Neuron (in vitro differentiated cells): ENCODE measurements around the gene STUB1.
A peak's percentile ranks its signal among the peaks of the same experiment; 100 is the strongest.

ENCODE experiments used
- H2AFZ ChIP-seq: one replicate; pipeline ENCODE4 v1.6.1; 2013; ENCODE audit warnings: low read depth, mild to moderate bottlenecking, inconsistent platforms, low read length, moderate library complexity
- H3K27me3 ChIP-seq: one replicate; pipeline ENCODE4 v1.6.1; 2013; ENCODE audit warnings: low read length; ENCODE audit not compliant: insufficient read depth
- H3K36me3 ChIP-seq: one replicate; pipeline ENCODE4 v1.6.1; 2013; ENCODE audit warnings: low read length; ENCODE audit not compliant: insufficient read depth
- H3K4me1 ChIP-seq: one replicate; pipeline ENCODE4 v1.6.1; 2013; ENCODE audit warnings: low read length; ENCODE audit not compliant: insufficient read depth
- H3K4me3 ChIP-seq: 2 replicates; pipeline ENCODE4 v1.5.1; 2013; ENCODE audit warnings: mild to moderate bottlenecking, low read length, moderate library complexity
- H3K9me3 ChIP-seq: one replicate; pipeline ENCODE4 v1.6.1; 2013; ENCODE audit warnings: low read length

The STUB1 gene

DNA sequence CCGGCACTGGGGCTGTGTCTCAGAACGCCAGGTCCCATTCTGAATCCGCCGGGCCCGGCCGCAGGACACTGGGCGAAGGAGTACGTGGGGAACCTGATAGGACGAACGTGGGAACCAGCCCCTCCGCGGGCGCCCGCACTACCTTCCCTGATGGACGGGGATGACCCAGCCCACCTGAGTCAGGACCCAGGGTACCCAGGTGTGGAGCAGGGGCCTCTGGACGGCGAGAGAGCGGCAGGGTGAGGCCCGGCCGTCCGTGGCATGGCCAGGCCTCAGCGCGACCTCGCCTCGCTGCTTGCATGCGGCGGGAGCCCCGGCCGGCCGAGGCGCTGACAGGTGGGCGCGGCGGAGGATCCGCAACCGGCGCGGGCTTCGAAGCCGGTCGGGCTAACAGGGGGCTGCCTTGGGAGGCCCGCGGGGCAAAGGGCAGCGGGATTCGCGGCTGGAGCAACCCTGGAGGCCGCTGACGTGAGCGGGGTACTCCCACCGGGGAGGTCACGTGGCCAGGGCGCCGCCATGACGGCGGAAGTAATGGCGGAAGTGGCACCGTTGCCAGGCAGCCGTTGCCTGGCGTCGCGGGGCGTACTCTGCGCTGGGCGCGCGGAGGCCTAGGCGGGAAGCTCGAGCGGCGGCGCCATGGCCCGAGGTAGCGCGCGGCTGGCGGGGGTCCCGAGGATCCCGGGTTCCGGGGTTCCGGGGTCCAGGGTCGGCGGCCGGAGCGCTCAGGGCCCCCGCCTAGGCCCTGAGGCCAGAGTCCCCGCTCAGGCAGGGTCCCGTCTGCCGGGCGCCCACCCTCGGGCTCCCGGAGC lies 31.2 kb upstream of the STUB1 start, which contains the start of gene WDR90:
WDR90 (plus strand) TSS at position 585 of the 809 bp plus-strand sequence; CDS start at position 637, 52 bp downstream.
- Histone ChIP-seq H3K27me3 (no peaks in the 10 kb centered on the region), H3K9me3 (no peaks in the 10 kb centered on the region), H3K4me3 (peak within 1 kb of the TSS; percentile 95), H2AFZ (peak within 1 kb of the TSS; percentile 82), H3K4me1 (peaks cover 17% of the 10 kb centered on the region), H3K36me3 (peaks cover 13% of the 10 kb centered on the region)

DNA sequence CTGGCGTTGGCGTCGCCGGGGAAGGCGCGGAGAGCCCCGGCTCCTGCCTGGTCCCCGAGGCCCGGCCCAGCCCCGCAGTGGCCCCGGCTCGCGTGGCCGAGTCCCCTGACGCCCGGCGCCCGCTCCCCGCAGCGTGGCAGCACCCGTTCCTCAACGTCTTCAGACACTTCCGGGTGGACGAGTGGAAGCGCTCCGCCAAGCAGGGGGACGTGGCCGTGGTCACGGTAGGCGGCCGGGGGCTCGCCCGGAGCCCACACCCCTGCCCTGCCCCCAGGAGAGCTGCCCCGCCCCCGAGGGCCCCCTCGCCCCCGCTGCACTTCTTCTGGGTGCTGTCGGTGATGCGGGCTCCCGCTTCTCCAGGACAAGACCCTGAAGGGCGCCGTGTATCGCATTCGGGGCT lies 30.6 kb upstream of the STUB1 start:
- no peak overlapping the region for H2AFZ ChIP-seq
- H3K27me3 ChIP-seq = no peaks in the 10 kb centered on the region
- peak overlapping the region; percentile 95 for H3K4me3 ChIP-seq
- peaks cover 17% of the 10 kb centered on the region for H3K4me1 ChIP-seq
- no peaks in the 10 kb centered on the region for H3K9me3 ChIP-seq
- H3K36me3 ChIP-seq = peaks cover 15% of the 10 kb centered on the region

DNA sequence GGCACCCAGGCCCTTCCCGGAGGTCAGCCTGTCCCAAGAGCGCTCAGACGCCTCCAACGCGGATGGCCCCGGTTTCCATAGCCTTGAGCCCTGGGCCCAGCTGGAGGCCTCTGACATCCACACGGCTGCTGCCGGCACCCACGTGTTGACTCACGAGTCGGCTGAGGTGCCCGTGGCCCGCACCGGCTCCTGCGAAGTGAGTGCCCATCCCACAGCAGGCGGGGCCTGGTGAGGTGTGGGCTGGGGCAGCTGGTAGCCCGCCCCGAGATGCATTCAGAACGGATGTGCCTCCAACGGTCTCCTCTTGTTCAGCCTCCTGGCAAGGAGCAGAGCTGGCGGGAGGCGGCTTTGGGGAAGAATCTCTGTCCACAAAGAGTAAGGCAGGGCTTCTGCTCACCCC lies 28.4 kb upstream of the STUB1 start:
- no peak overlapping the region for H2AFZ ChIP-seq
- H3K4me3 ChIP-seq = no peak overlapping the region
- peaks cover 17% of the 10 kb centered on the region for H3K4me1 ChIP-seq
- no peaks in the 10 kb centered on the region for H3K9me3 ChIP-seq
- H3K36me3 ChIP-seq = peaks cover 27% of the 10 kb centered on the region
- H3K27me3 ChIP-seq = no peaks in the 10 kb centered on the region

DNA sequence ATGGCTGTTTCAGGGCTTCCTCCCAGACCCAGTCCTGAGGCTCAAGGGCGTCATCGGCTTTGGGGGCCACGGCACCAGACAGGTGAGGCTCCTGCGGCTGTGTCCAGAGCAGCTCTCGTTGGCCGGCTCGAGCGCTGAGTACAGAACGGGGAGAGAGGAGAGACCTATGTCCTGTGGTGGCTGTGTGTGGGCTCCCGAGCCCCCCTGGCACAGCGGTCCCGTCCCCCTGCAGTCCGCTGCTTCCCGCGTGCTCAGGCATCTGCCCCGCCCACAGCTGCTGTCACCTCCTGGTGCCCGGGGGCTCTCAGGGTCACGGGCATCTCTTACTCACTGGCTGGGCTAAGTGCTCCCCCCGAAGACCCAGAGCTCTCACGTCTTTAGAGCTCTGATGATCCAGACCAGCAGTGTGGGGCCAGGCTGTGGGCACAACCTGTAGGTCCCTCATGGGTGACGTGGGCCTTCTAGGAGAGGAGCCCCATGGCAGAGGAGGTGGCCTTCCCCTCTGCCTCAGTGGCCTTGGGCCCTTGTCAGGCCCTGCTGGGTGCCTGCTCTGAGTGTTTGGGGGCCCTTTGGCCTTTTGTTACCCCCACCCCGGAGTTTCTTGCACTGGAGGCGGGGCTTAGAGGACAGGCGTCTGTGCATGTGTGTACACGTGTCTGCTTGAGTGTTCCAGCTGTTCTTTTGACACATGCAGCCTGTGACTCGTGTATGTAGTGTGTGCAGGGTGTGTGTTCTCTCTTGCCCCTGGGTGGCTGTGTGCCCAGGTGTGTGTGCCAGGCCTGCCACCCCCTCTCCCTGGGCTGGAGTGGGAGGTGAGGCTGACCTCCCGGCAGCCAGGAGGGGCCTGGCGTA lies 27.5 kb upstream of the STUB1 start:
- no peaks in the 10 kb centered on the region for H3K27me3 ChIP-seq
- H3K4me3 ChIP-seq = no peak overlapping the region
- H3K36me3 ChIP-seq = peaks cover 33% of the 10 kb centered on the region
- H3K4me1 ChIP-seq = peaks cover 17% of the 10 kb centered on the region
- no peak overlapping the region for H2AFZ ChIP-seq
- H3K9me3 ChIP-seq = no peaks in the 10 kb centered on the region

DNA sequence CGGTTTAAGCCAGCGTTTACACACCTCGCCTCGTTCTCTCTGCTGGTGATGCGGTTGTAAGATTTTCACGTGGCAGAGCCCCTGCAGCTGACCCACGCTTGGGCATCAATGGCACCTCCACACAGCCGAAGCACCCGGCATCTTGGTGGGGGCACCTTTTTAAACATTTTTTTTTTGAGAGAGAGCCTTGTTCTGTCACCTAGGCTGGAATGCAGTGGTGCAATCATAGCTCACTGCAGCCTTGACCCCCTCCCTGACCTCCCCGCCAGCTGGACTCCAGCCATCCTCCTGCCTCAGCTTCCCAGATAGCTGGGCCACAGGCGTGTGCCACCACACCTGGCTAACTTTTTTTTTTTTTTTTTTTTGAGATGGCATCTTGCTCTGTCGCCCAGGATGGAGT lies 26.2 kb upstream of the STUB1 start:
- H3K4me1 ChIP-seq = peaks cover 8% of the 10 kb centered on the region
- H3K36me3 ChIP-seq = peaks cover 47% of the 10 kb centered on the region
- H2AFZ ChIP-seq = no peak overlapping the region
- no peaks in the 10 kb centered on the region for H3K27me3 ChIP-seq
- no peak overlapping the region for H3K4me3 ChIP-seq
- no peaks in the 10 kb centered on the region for H3K9me3 ChIP-seq

DNA sequence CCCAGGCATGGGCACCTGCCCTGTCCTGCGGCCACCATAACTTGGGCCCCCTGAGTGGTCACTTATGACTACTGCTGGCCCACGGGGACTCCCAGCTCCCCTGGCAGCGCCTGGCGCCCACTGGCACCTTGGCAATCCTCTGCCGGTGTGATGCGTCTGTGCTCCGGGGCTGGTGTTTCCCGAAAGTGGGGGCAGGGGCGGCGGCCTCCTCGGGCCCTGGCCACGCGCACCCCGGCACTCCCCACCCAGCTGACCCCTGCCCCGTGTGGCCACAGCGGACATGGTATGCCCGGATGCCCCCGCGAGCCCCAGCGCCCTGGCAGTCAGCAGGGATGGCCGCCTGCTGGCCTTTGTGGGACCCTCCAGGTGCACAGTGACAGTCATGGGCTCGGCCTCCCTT lies 22.7 kb upstream of the STUB1 start:
- Histone ChIP-seq H3K27me3 (no peaks in the 10 kb centered on the region), H3K4me3 (no peak overlapping the region), H3K4me1 (peaks cover 2% of the 10 kb centered on the region), H3K9me3 (no peaks in the 10 kb centered on the region), H3K36me3 (peaks cover 54% of the 10 kb centered on the region), H2AFZ (no peak overlapping the region)

DNA sequence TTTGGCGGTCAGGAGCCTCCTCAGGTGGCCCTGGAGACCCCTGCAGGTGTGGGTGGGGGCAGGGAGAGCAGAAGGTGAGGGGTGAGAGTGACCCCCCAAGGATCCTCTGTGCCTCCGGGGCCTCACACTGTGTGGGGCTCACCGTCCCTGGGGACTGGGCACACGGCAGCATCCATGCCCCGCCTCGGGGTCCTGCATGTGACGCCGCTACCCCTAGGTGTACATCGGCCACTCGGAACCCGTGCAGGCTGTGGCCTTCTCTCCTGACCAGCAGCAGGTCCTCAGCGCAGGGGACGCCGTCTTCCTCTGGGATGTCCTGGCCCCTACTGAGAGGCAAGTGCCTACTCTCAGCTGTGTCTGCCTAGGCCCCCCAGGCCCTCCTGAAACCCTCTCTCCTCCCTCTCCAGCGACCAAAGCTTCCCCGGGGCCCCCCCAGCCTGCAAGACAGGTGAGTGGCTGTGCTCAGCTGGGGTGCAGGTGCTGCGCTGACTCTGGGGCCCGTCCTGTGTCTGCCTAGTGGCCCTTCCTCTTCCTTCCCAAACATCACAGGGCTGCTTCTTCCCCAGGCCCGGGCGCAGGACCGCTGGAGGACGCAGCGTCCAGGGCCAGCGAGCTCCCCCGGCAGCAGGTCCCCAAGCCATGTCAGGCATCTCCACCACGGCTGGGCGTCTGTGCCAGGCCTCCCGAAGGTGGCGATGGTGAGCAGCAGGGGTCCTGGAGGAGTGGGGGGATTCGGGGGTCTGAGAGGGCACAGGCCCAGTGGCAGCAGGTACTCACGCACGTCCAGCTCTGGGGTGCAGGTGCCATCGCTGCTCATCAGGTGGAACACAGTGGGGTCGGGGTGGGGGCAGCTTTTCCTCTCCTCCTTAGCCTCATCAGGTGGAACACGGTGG lies 21.3 kb upstream of the STUB1 start:
- Histone ChIP-seq H3K27me3 (no peaks in the 10 kb centered on the region), H3K9me3 (no peaks in the 10 kb centered on the region), H3K36me3 (peaks cover 50% of the 10 kb centered on the region), H3K4me1 (peaks cover 2% of the 10 kb centered on the region), H3K4me3 (no peak overlapping the region), H2AFZ (no peak overlapping the region)

DNA sequence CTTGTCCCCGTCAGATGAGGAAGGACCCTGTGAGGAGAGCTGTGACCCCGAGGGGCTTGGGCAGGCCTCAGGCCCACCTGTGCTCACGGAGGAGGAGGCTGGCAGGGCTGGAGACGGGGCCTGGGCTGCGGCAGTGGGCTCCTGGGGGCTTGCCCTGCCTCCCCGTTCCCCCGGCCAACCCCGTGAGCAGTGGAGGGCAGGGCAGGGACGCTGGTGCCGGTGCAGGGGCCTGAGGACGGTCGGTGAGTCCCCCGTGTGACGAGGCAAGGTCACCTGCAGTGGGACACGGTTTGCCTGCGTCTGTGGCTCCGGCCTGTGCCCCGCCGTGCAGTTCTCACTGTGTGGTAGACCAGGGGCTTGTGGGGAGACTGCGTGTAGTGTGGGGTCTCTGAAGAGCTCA lies 20.6 kb upstream of the STUB1 start:
- H3K4me1 ChIP-seq = peaks cover 2% of the 10 kb centered on the region
- H2AFZ ChIP-seq = no peak overlapping the region
- H3K36me3 ChIP-seq = peaks cover 49% of the 10 kb centered on the region
- H3K9me3 ChIP-seq = no peaks in the 10 kb centered on the region
- no peaks in the 10 kb centered on the region for H3K27me3 ChIP-seq
- H3K4me3 ChIP-seq = no peak overlapping the region

DNA sequence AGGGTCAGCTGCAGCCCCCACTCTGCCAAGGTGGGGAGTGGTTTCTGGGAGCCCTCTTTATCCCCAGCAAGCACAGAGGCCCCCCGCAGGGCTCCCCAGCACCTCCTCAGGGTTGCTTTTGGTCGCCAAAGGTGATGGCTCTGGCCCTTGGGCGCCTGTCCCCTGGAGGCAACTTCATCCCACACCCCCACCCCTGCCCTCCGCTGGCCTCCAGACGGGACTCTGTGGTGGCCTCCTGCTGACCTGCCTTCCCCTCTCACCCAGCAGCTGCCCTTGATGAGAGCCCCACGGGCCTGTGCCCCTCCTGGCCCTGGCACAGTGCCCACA lies 20.1 kb upstream of the STUB1 start:
- H3K4me3 ChIP-seq = no peak overlapping the region
- H3K9me3 ChIP-seq = no peaks in the 10 kb centered on the region
- peaks cover 2% of the 10 kb centered on the region for H3K4me1 ChIP-seq
- H2AFZ ChIP-seq = no peak overlapping the region
- no peaks in the 10 kb centered on the region for H3K27me3 ChIP-seq
- H3K36me3 ChIP-seq = peaks cover 47% of the 10 kb centered on the region

DNA sequence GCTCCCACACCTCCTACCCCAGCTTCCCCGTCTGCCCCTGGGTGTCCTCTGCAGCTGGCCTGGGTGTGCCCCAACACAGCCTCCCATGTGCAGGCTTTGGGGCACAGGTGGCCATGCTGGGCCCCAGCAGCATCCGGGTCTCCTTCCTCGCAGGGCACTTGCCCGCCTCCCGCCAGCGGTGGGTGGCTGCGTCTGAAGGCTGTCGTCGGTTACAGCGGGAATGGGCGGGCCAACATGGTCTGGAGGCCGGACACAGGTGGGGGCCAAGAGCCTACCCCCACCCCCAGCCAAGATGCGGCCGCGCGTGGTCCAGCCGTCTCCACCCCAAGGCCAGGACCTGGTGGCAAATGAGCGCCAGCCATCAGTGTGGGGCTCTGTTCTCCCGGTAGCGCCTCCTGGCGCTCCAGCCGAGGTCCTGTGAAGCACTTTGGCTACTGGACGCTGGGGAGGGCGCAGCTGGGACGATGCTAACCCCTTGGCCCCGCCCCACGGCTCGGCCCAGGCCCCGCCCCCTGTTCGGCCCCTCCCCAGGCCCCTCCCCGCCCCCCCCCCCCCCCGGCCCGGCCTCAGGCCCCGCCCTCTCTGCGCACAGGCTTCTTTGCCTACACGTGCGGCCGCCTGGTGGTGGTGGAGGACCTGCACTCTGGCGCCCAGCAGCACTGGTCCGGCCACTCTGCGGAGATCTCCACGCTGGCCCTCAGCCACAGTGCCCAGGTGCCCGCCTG lies 19.6 kb upstream of the STUB1 start:
- Histone ChIP-seq H3K36me3 (peaks cover 41% of the 10 kb centered on the region), H3K9me3 (no peaks in the 10 kb centered on the region), H2AFZ (no peak overlapping the region), H3K4me1 (peaks cover 2% of the 10 kb centered on the region), H3K27me3 (no peaks in the 10 kb centered on the region), H3K4me3 (no peak overlapping the region)

DNA sequence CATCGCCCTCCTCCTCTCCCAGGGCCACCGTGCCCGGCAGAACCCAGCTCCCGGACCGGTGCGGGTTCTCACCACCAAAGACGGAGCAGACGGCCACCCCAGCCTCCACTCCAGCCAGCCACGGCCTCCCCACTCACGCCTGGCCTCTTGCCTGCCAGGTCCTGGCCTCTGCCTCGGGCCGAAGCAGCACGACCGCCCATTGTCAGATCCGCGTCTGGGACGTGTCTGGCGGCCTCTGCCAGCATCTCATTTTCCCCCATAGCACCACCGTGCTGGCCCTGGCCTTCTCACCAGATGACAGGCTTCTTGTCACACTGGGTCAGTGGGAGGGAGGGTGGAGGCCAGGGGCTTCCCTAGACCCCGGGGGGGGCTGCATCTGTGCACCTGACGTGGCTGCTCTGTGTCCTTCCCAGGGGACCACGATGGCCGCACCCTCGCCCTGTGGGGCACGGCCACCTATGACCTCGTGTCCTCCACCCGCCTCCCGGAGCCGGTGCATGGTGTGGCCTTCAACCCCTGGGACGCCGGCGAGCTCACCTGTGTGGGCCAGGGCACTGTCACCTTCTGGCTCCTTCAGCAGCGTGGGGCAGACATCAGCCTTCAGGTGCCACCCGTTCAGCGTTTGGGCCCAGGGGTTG lies 18.9 kb upstream of the STUB1 start:
- Histone ChIP-seq H3K9me3 (no peaks in the 10 kb centered on the region), H2AFZ (no peak overlapping the region), H3K36me3 (peaks cover 41% of the 10 kb centered on the region), H3K4me1 (peaks cover 2% of the 10 kb centered on the region), H3K27me3 (no peaks in the 10 kb centered on the region), H3K4me3 (no peak overlapping the region)

DNA sequence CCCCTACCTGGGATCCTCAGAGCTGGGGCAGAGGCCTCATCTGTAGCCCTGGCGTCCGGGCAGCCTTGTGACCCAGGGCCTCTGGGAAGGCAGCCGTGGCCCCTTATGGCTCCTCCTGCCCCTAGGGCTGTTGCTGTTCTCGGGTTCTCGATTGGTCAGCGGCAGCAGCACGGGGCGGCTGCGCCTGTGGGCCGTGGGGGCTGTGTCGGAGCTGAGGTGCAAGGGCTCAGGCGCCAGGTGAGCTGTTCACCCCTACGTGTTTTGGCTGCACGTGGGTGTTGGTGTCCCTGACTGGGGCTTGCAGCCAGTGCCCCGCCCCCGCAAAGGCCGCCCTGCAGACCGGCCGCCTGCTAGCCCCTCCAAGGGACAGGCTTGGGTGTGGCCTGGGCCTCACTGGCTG lies 18.1 kb upstream of the STUB1 start:
- no peak overlapping the region for H3K4me3 ChIP-seq
- peaks cover 34% of the 10 kb centered on the region for H3K36me3 ChIP-seq
- peaks cover 2% of the 10 kb centered on the region for H3K4me1 ChIP-seq
- no peaks in the 10 kb centered on the region for H3K27me3 ChIP-seq
- no peak overlapping the region for H2AFZ ChIP-seq
- H3K9me3 ChIP-seq = no peaks in the 10 kb centered on the region
